ENCODE measurements around the gene LGALS3BP. TPM values are rescaled to one million over a fixed set of nuclear protein-coding genes. Genes with fewer than 3 reads are reported as not detected.

LGALS3BP gene
- total and polyA plus RNA-seq, 2 of the 13 experiments (the other 11 are each of a cell fraction or from before 2014, with no cell fraction given) = 137 to 332 TPM

- TF ChIP-seq PHF20 (CRISPR knock-in tag; IDR thresholded peaks at IDR 0.05) (no peak), ZBTB7A (CRISPR knock-in tag; IDR thresholded peaks at IDR 0.05) (no peak), ZNF784 (CRISPR knock-in tag; IDR thresholded peaks at IDR 0.05; ENCODE audit: borderline replicate concordance) (0 out of 2 replicates have a peak, but pooled peaks have one; percentile 23), ZNF629 (CRISPR knock-in tag; conservative IDR thresholded peaks at IDR 0.05) (no peak), TERF1 (CRISPR knock-in tag; IDR thresholded peaks at IDR 0.05) (no peak), JARID2 (CRISPR knock-in tag; IDR thresholded peaks at IDR 0.05; ENCODE audit: insufficient replicate concordance) (peak; percentile 33), ZZZ3 (CRISPR knock-in tag; IDR thresholded peaks at IDR 0.05; ENCODE audit: borderline replicate concordance) (no peak), ZNF597 (CRISPR knock-in tag; IDR thresholded peaks at IDR 0.05) (no peak), POLR2G (IDR thresholded peaks at IDR 0.05; ENCODE audit: low read depth, low read length) (peak; percentile 70), ZNF512 (CRISPR knock-in tag; IDR thresholded peaks at IDR 0.05) (no peak), REXO4 (CRISPR knock-in tag; IDR thresholded peaks at IDR 0.05; ENCODE audit: borderline replicate concordance) (no peak), RBM22 (optimal IDR thresholded peaks at IDR 0.05; ENCODE audit: low read length) (peak; percentile 16), ZFP91 (CRISPR knock-in tag; IDR thresholded peaks at IDR 0.05; ENCODE audit: borderline replicate concordance) (peak; percentile 31; the same call in 1 of the 2 replicates), ZMYM3 (CRISPR knock-in tag; IDR thresholded peaks at IDR 0.05) (no peak), ZBTB39 (CRISPR knock-in tag; IDR thresholded peaks at IDR 0.05) (no peak), ARID3A (IDR thresholded peaks at IDR 0.05; ENCODE audit: low read depth, low read length) (0 out of 2 replicates have a peak, but pooled peaks have one; percentile 66)
Measured at GRCh38 chr17:79019632-79020584, 40.2 kb upstream of the LGALS3BP start (continued).

Measured in HepG2 (cell line).